PC-9 (cell line): Measurements from ENCODE around the gene USH2A.

Source experiments
- CTCF ChIP-seq: fragments of 200-600 bp; sonication (generic); conservative IDR thresholded peaks from 2 replicates; pipeline ENCODE4 v1.6.1; 2017; ENCODE audit warnings: mixed run types, antibody characterized with exemption, mild to moderate bottlenecking, moderate library complexity
- EZH2 ChIP-seq: fragments of 200-600 bp; sonication (generic); IDR thresholded peaks from 2 replicates; pipeline ENCODE4 v1.8.0; 2017; ENCODE audit warnings: antibody characterized with exemption, low read depth

GRCh38 chr1:215631040-215631439, 792.2 kb downstream of the USH2A start:
- TF ChIP-seq CTCF: no peak
- no peak for TF ChIP-seq EZH2
